Keratinocyte (primary cell): ENCODE results near the gene RBP5. TPM values are rescaled to one million over a fixed set of nuclear protein-coding genes. Genes with fewer than 3 reads are reported as not detected.

Source experiments
- DNase-seq: peaks from one replicate; pipeline ENCODE4 v3.0.0-alpha.2; 2011; ENCODE audit warnings: low read depth, missing footprints, low spot score
- FAIRE-seq: peaks from 2 replicates; lab custom pipeline; 2011; peaks lifted over from hg19 to GRCh38; lab: Jason Lieb, UNC
- H2AFZ ChIP-seq: 2 replicates; pipeline ENCODE4 v1.6.0; 2012; ENCODE audit warnings: low read length, control low read depth, inconsistent platforms; ENCODE audit not compliant: control insufficient read depth
- H3K27ac ChIP-seq: 2 replicates; pipeline ENCODE4 v1.5.1; 2011; ENCODE audit warnings: low read length; ENCODE audit not compliant: control insufficient read depth, insufficient read depth
- H3K27me3 ChIP-seq: 3 replicates; pipeline ENCODE4 v1.6.0; 2011; ENCODE audit warnings: low read length; ENCODE audit not compliant: control insufficient read depth, insufficient read depth; ENCODE audit errors: extremely low read depth
- H3K36me3 ChIP-seq, 2 experiments: 2 replicates in 1 of 2; 3 replicates in 1 of 2; pipeline ENCODE4 v1.5.1; 2011; ENCODE audit warnings: low read length in 2 of 2, mild to moderate bottlenecking in 1 of 2; ENCODE audit not compliant: control insufficient read depth in 2 of 2, insufficient read depth in 2 of 2; ENCODE audit errors: extremely low read depth in 1 of 2
- H3K4me1 ChIP-seq: 3 replicates; pipeline ENCODE4 v1.5.1; 2011; ENCODE audit warnings: low read length; ENCODE audit not compliant: control insufficient read depth, insufficient read depth; ENCODE audit errors: extremely low read depth
- H3K4me2 ChIP-seq: 3 replicates; pipeline ENCODE4 v1.6.0; 2011; ENCODE audit warnings: low read depth, low read length; ENCODE audit not compliant: control insufficient read depth, insufficient read depth; ENCODE audit errors: extremely low read depth
- H3K4me3 ChIP-seq, 3 experiments: fragments of 200-600 bp in 1 of 3; sonication (generic) in 1 of 3; 2 replicates in 2 of 3; 3 replicates in 1 of 3; pipeline ENCODE4 v1.5.1; 2011 to 2016; ENCODE audit warnings: low read length in 3 of 3, mild to moderate bottlenecking in 3 of 3, control low read depth in 2 of 3, inconsistent platforms in 1 of 3, low read depth in 1 of 3, mixed read lengths in 1 of 3, mixed run types in 1 of 3, moderate library complexity in 1 of 3; ENCODE audit not compliant: control insufficient read depth in 2 of 3, insufficient read depth in 2 of 3; ENCODE audit errors: extremely low read depth in 1 of 3
- H3K79me2 ChIP-seq: 2 replicates; pipeline ENCODE4 v1.6.0; 2012; ENCODE audit warnings: low read length; ENCODE audit not compliant: control insufficient read depth, insufficient read depth
- H3K9ac ChIP-seq: 3 replicates; pipeline ENCODE4 v1.6.0; 2011; ENCODE audit warnings: low read length; ENCODE audit not compliant: control insufficient read depth, insufficient read depth; ENCODE audit errors: extremely low read depth
- H3K9me1 ChIP-seq: 3 replicates; pipeline ENCODE4 v1.6.0; 2011; ENCODE audit warnings: low read length; ENCODE audit not compliant: control insufficient read depth, insufficient read depth; ENCODE audit errors: extremely low read depth
- H3K9me3 ChIP-seq: 2 replicates; pipeline ENCODE4 v1.5.1; 2012; ENCODE audit warnings: low read depth, low read length; ENCODE audit not compliant: control insufficient read depth
- H4K20me1 ChIP-seq: 3 replicates; pipeline ENCODE4 v1.6.0; 2011; ENCODE audit warnings: low read length; ENCODE audit not compliant: control insufficient read depth, insufficient read depth; ENCODE audit errors: extremely low read depth
- CTCF ChIP-seq, 3 experiments: IDR thresholded peaks in 1 of 3; conservative IDR thresholded peaks in 1 of 3; optimal IDR thresholded peaks in 1 of 3; 2 replicates in 2 of 3; 3 replicates in 1 of 3; pipeline versions ENCODE3 to v1.5.1; 2011; ENCODE audit warnings: low read length in 3 of 3, mild to moderate bottlenecking in 3 of 3, moderate library complexity in 2 of 3, control low read depth in 1 of 3, inconsistent platforms in 1 of 3; ENCODE audit not compliant: insufficient read depth in 2 of 3; ENCODE audit errors: extremely low read depth in 1 of 3
- EZH2 ChIP-seq: IDR thresholded peaks from one replicate; pipeline ENCODE4 v1.6.1; 2012; ENCODE audit warnings: inconsistent platforms, mild to moderate bottlenecking, low read length, moderate library complexity
- dilution Hi-C: fragments of 300-500 bp; cut with MboI; formaldehyde crosslinking; loops from one replicate; pipeline ENCODE4 v1.7.0; 2020; ENCODE audit warnings: low sequenced_read_pairs; ENCODE audit not compliant: extremely low pct_ligation_motif_present
- polyA plus RNA-seq, 5 experiments: library from polyadenylated mRNA; depleted of rRNA in 3 of 5; stranded (reverse) in 3 of 5; stranded (forward) in 1 of 5; unstranded in 1 of 5; fragments of >200 nt; gene quantifications; 1 replicate in 1 of 5; 2 replicates in 3 of 5; 3 replicates in 1 of 5; pipeline versions ENCODE4 v1.2.1 to v1.2.3, GENCODE V29; 2011 to 2012; ENCODE audit warnings: missing spikeins in 2 of 5, low read depth in 1 of 5, low replicate concordance in 1 of 5

The RBP5 gene
- polyA plus RNA-seq, 1 donor (not counting 4 experiments of a cell fraction or from before 2014, with no cell fraction given) = not detected

- Histone ChIP-seq H3K9me3 (no peaks in the 10 kb centered on the region), H3K4me1 (no peaks in the 10 kb centered on the region), H3K36me3 (peaks cover 12 to 37% of the 10 kb centered on the region in 2 experiments), H3K27me3 (no peaks in the 10 kb centered on the region), H3K9me1 (no peaks in the 10 kb centered on the region), H3K4me2 (no peak overlapping the region), H3K4me3 (no peak overlapping the region), H3K79me2 (no peaks in the 10 kb centered on the region), H3K9ac (no peak overlapping the region), H3K27ac (no peak overlapping the region), H2AFZ (no peak overlapping the region), H4K20me1 (no peaks in the 10 kb centered on the region)
- dilution Hi-C loops = no loop called here
- TF ChIP-seq CTCF (optimal IDR thresholded peaks at IDR 0.05 in 1 of 3, IDR thresholded peaks at IDR 0.05 in 1 of 3, conservative IDR thresholded peaks at IDR 0.05 in 1 of 3; ENCODE audit: extremely low read depth in 1 of 3, insufficient read depth in 2 of 3, low read length in 3 of 3) (no peak), EZH2 (no peak)
- FAIRE-seq (no peak), DNase-seq (no peak)
Observed at GRCh38 chr12:7139200-7139599, 10.5 kb upstream of the RBP5 start.

- Histone ChIP-seq H3K36me3 (peaks cover 12 to 39% of the 10 kb centered on the region in 2 experiments), H3K4me3 (no peak overlapping the region)
Observed at GRCh38 chr12:7137908-7138307, 9.2 kb upstream of the RBP5 start.

More at GRCh38 chr12:7137908-7138307, 9.2 kb upstream of the RBP5 start:
- no peak overlapping the region for H3K9ac ChIP-seq
- no peak overlapping the region for H3K4me2 ChIP-seq
- H2AFZ ChIP-seq = no peak overlapping the region
- no peaks in the 10 kb centered on the region for H3K9me3 ChIP-seq
- H3K9me1 ChIP-seq = no peaks in the 10 kb centered on the region
- H3K27ac ChIP-seq = no peak overlapping the region
- DNase-seq = no peak
- FAIRE-seq = no peak
- dilution Hi-C loops = no loop called here
- no peaks in the 10 kb centered on the region for H3K79me2 ChIP-seq
- H4K20me1 ChIP-seq = no peaks in the 10 kb centered on the region
- no peak for TF ChIP-seq CTCF (optimal IDR thresholded peaks at IDR 0.05 in 1 of 3, IDR thresholded peaks at IDR 0.05 in 1 of 3, conservative IDR thresholded peaks at IDR 0.05 in 1 of 3; ENCODE audit: extremely low read depth in 1 of 3, insufficient read depth in 2 of 3, low read length in 3 of 3)
- no peak for TF ChIP-seq EZH2
- H3K27me3 ChIP-seq = no peaks in the 10 kb centered on the region
- no peaks in the 10 kb centered on the region for H3K4me1 ChIP-seq
